ENCODE measurements around the gene ELMOD3.

The ELMOD3 gene

DNA sequence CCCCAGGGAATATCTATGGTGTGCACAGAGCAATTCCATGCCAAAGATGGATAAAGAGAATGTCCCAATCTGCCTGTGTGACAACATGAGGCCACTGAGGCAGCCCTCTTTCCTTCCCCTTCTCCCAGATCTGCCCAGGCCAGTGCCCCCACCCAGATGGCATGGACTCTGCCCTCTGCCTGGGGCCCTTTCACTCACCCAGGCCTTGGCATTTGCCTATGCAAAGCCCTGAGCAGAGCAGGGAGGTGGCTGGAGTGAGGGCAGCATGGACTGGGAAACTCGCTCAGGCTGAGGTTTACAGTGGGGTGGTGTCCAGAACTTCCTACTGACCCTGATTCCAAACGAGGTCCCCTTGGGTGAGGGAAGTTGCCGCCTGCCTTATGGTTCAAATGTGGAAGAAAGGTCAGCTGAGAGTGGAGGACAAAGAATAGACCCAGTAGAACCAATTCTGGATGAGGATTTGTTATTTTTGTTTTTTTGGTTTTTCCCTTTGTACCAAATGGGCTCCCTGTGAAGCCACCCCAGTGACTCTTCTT is 72.8 kb downstream of the ELMOD3 start:
- Histone ChIP-seq H3K27me3 (ENCODE audit: low read depth, low read length) (no peaks in the 10 kb centered on the region), H3K4me2 (ENCODE audit: low read length) (no peak overlapping the region), H3K79me2 (ENCODE audit: low read length) (no peaks in the 10 kb centered on the region), H3K4me3 (ENCODE audit: low read length) (no peak overlapping the region), H2AFZ (ENCODE audit: low read depth, low read length) (no peak overlapping the region), H3K36me3 (replicated peaks; ENCODE audit: low read depth, low read length) (no peaks in the 10 kb centered on the region), H3K27ac (ENCODE audit: low read length) (no peak overlapping the region), H3K4me1 (ENCODE audit: low read length) (peaks cover 8% of the 10 kb centered on the region; the same call in 1 of the 2 replicates), H3K9ac (ENCODE audit: low read length) (no peak overlapping the region), H3K9me3 (ENCODE audit: insufficient read depth, low read length) (no peaks in the 10 kb centered on the region), H4K20me1 (ENCODE audit: insufficient read depth, low read length) (no peaks in the 10 kb centered on the region)
- no peak for TF ChIP-seq CTCF (IDR thresholded peaks at IDR 0.05; ENCODE audit: low read depth, low read length)
- TF ChIP-seq EZH2phosphoT487 (IDR thresholded peaks at IDR 0.05; ENCODE audit: low read depth): no peak

GRCh38 chr2:85428343-85428881 is 73.8 kb downstream of the ELMOD3 start:
- no peak overlapping the region for H3K4me3 ChIP-seq (ENCODE audit: low read length)
- H3K36me3 ChIP-seq (replicated peaks; ENCODE audit: low read depth, low read length): no peaks in the 10 kb centered on the region
- H3K9ac ChIP-seq (ENCODE audit: low read length): no peak overlapping the region
- H3K4me1 ChIP-seq (ENCODE audit: low read length): peaks cover 8% of the 10 kb centered on the region; the same call in 1 of the 2 replicates
- H2AFZ ChIP-seq (ENCODE audit: low read depth, low read length): no peak overlapping the region
- H3K4me2 ChIP-seq (ENCODE audit: low read length): no peak overlapping the region
- H4K20me1 ChIP-seq (ENCODE audit: insufficient read depth, low read length): no peaks in the 10 kb centered on the region
- H3K9me3 ChIP-seq (ENCODE audit: insufficient read depth, low read length): no peaks in the 10 kb centered on the region
- no peaks in the 10 kb centered on the region for H3K27me3 ChIP-seq (ENCODE audit: low read depth, low read length)
- H3K79me2 ChIP-seq (ENCODE audit: low read length): no peaks in the 10 kb centered on the region
- H3K27ac ChIP-seq (ENCODE audit: low read length): no peak overlapping the region
- TF ChIP-seq CTCF (IDR thresholded peaks at IDR 0.05; ENCODE audit: low read depth, low read length) (no peak), EZH2phosphoT487 (IDR thresholded peaks at IDR 0.05; ENCODE audit: low read depth) (no peak)

GRCh38 chr2:85429213-85429923 is 74.8 kb downstream of the ELMOD3 start:
- Histone ChIP-seq H3K4me2 (ENCODE audit: low read length) (no peak overlapping the region), H3K79me2 (ENCODE audit: low read length) (no peaks in the 10 kb centered on the region), H4K20me1 (ENCODE audit: insufficient read depth, low read length) (no peaks in the 10 kb centered on the region), H3K9ac (ENCODE audit: low read length) (no peak overlapping the region), H2AFZ (ENCODE audit: low read depth, low read length) (no peak overlapping the region), H3K4me1 (ENCODE audit: low read length) (peaks cover 8% of the 10 kb centered on the region; the same call in 1 of the 2 replicates), H3K27ac (ENCODE audit: low read length) (no peak overlapping the region), H3K27me3 (ENCODE audit: low read depth, low read length) (no peaks in the 10 kb centered on the region), H3K9me3 (ENCODE audit: insufficient read depth, low read length) (no peaks in the 10 kb centered on the region), H3K4me3 (ENCODE audit: low read length) (no peak overlapping the region), H3K36me3 (replicated peaks; ENCODE audit: low read depth, low read length) (no peaks in the 10 kb centered on the region)
- no peak for TF ChIP-seq CTCF (IDR thresholded peaks at IDR 0.05; ENCODE audit: low read depth, low read length)
- no peak for TF ChIP-seq EZH2phosphoT487 (IDR thresholded peaks at IDR 0.05; ENCODE audit: low read depth)

GRCh38 chr2:85429924-85430289 is 75.3 kb downstream of the ELMOD3 start:
- Histone ChIP-seq H3K27me3 (ENCODE audit: low read depth, low read length) (no peaks in the 10 kb centered on the region), H2AFZ (ENCODE audit: low read depth, low read length) (no peak overlapping the region), H3K9me3 (ENCODE audit: insufficient read depth, low read length) (no peaks in the 10 kb centered on the region), H3K79me2 (ENCODE audit: low read length) (no peaks in the 10 kb centered on the region), H3K4me2 (ENCODE audit: low read length) (no peak overlapping the region), H4K20me1 (ENCODE audit: insufficient read depth, low read length) (no peaks in the 10 kb centered on the region), H3K36me3 (replicated peaks; ENCODE audit: low read depth, low read length) (no peaks in the 10 kb centered on the region), H3K4me1 (ENCODE audit: low read length) (peaks cover 8% of the 10 kb centered on the region; the same call in 1 of the 2 replicates), H3K4me3 (ENCODE audit: low read length) (no peak overlapping the region), H3K27ac (ENCODE audit: low read length) (no peak overlapping the region), H3K9ac (ENCODE audit: low read length) (no peak overlapping the region)
- TF ChIP-seq CTCF (IDR thresholded peaks at IDR 0.05; ENCODE audit: low read depth, low read length): no peak
- no peak for TF ChIP-seq EZH2phosphoT487 (IDR thresholded peaks at IDR 0.05; ENCODE audit: low read depth)

Data from OCI-LY3 (cell line).